ENCODE results near the gene CACNG6. TPM values are rescaled to one million over a fixed set of nuclear protein-coding genes. Genes with fewer than 3 reads are reported as not detected.
A peak's percentile ranks its signal among the peaks of the same experiment; 100 is the strongest.

Gene CACNG6
- total and polyA plus RNA-seq, 2 donors (not counting 3 experiments of a cell fraction or from before 2014, with no cell fraction given): 5.0 to 5.4 TPM

DNA sequence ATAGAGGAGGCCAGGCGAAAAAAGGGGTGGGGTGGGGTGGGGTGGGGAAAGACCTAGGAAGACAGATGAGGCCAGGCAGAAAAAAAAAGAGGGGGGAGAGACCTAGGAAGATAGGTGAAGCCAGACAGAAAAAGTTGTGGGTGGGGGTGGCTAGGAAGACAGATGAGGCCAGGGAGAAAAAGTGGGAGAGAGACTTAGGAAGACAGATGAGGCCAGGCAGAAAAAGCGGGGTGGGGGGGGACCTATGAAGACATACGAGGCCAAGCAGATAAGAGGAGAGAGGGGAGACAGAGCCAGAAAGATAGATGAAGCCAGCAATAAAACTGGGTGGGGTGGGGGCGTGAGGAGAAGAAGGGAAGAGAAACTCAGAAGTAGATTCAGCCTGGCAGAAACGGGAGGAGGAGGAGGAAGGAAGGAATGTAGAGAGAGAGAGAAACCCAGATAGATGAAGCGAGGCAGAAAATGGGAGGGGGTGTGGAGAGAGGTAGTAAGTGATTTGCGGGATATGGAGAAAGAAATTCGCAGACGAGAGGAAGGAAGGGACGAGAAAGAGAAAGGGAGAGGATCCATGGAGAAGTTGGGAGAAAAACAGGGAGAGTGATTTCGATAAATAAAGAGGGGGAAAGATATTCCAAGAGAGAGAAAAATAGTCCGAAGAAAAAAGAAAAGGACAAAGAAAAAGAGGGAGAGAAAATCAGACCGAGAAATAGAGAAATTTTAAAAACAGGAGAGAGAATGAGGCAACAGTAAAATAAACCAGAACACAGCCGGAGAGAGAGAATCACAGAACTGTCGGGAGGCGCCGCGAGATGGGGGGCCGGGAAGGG, 12.2 kb upstream of the CACNG6 start:
- Histone ChIP-seq H3K4me1 (ENCODE audit: control insufficient read depth, extremely low read depth, insufficient read depth, low read length) (peaks cover 19% of the 10 kb centered on the region), H3K36me3 (ENCODE audit: control insufficient read depth in 2 of 2, extremely low read depth in 1 of 2, insufficient read depth in 2 of 2, low read length in 2 of 2) (no peaks in the 10 kb centered on the region), H3K9me3 (replicated peaks; ENCODE audit: control insufficient read depth, insufficient read depth, low read length) (no peaks in the 10 kb centered on the region), H4K20me1 (replicated peaks; ENCODE audit: control insufficient read depth, extremely low read depth, insufficient read depth, low read length) (no peaks in the 10 kb centered on the region), H3K27me3 (ENCODE audit: control insufficient read depth in 2 of 2, insufficient read depth in 2 of 2, low read length in 2 of 2) (no peaks in the 10 kb centered on the region), H2AFZ (ENCODE audit: low read depth, low read length) (no peak overlapping the region), H3K79me2 (ENCODE audit: control insufficient read depth, insufficient read depth, low read length) (peaks cover 11% of the 10 kb centered on the region), H3K9ac (replicated peaks; ENCODE audit: extremely low read depth, insufficient read depth, low read length) (peak overlapping the region; percentile 34), H3K9me1 (replicated peaks; ENCODE audit: control insufficient read depth, extremely low read depth, insufficient read depth, low read length) (no peaks in the 10 kb centered on the region), H3K27ac (ENCODE audit: insufficient read depth, low read depth, low read length) (peak overlapping the region; percentile 20), H3K4me2 (ENCODE audit: insufficient read depth, low read length) (peak overlapping the region; percentile 70), H3K4me3 (replicated peaks in 1 of 3; ENCODE audit: insufficient read depth in 1 of 3, low read depth in 1 of 3, low read length in 3 of 3) (peak overlapping the region; percentile 51 to 79 (median 53))
- POLR2A ChIA-PET: interaction anchor here (0.5 kb wide), 1 partner anchor 12 kb away, joined by 5 read pairs; the partner anchor contains the start of gene CACNG6
- FAIRE-seq (peak; percentile 48), DNase-seq (ENCODE audit: low read depth, low spot score) (no peak)
- intact Hi-C loops (cut with micrococcal nuclease): loop anchor here (1.0 kb wide), 1 partner anchor 137 kb away; no protein-coding TSS in a partner anchor
- TF ChIP-seq CTCF (IDR thresholded peaks at IDR 0.05; ENCODE audit: extremely low read depth in 1 of 2, insufficient read depth in 1 of 2, low read depth in 1 of 2, low read length in 2 of 2) (no peak), POLR2AphosphoS5 (IDR thresholded peaks at IDR 0.05; ENCODE audit: insufficient read depth, low read depth, low read length) (no peak), POLR2A (IDR thresholded peaks at IDR 0.05; ENCODE audit: low read depth, low read length) (no peak), EZH2 (IDR thresholded peaks at IDR 0.05; ENCODE audit: borderline replicate concordance, low read depth, low read length, severe bottlenecking) (no peak), MYC (IDR thresholded peaks at IDR 0.05; ENCODE audit: low read depth, low read length) (no peak), FOS (IDR thresholded peaks at IDR 0.05; ENCODE audit: borderline replicate concordance, insufficient read depth, low read length) (no peak), JUN (IDR thresholded peaks at IDR 0.05; ENCODE audit: borderline replicate concordance, insufficient read depth, insufficient read length, low read depth) (no peak), GATA2 (IDR thresholded peaks at IDR 0.05; ENCODE audit: insufficient read depth, insufficient read length, low read depth, low read length) (no peak), MAX (IDR thresholded peaks at IDR 0.05; ENCODE audit: insufficient read depth, insufficient read length) (no peak)
- CTCF ChIA-PET: interaction anchor here (0.5 to 1.1 kb wide), 4 partner anchors 31 to 170 kb away, joined by 5 to 10 read pairs (median 6); no protein-coding TSS in a partner anchor
- BruUV-seq (replicated peaks): no TSS peak
- dilution Hi-C loops (cut with MboI; ENCODE audit: extremely low pct_ligation_motif_present, low sequenced_read_pairs): no loop called here

Measured in endothelial cell of umbilical vein (primary cell).